Suprapubic skin (tissue), 4 donors: ENCODE data around the gene LTA4H. TPM values are rescaled to one million over a fixed set of nuclear protein-coding genes. Genes with fewer than 3 reads are reported as not detected.
A peak's percentile ranks its signal among the peaks of the same experiment; 100 is the strongest.

Experiments used
- DNase-seq, 2 donors: peaks; one replicate each; pipeline ENCODE4 v3.0.0-alpha.2; 2019; ENCODE audit warnings: low spot score in 2 of 2
- H3K27ac ChIP-seq: fragments of 200-600 bp; sonication (generic); one replicate; pipeline ENCODE4 v1.5.1; 2019
- H3K27me3 ChIP-seq: fragments of 200-600 bp; sonication (generic); one replicate; pipeline ENCODE4 v1.5.1; 2019
- H3K36me3 ChIP-seq: fragments of 200-600 bp; sonication (generic); one replicate; pipeline ENCODE4 v1.5.1; 2019
- H3K4me1 ChIP-seq: fragments of 200-600 bp; sonication (generic); one replicate; pipeline ENCODE4 v1.5.1; 2019
- H3K4me3 ChIP-seq: fragments of 200-600 bp; sonication (generic); one replicate; pipeline ENCODE4 v1.5.1; 2019; ENCODE audit warnings: mild to moderate bottlenecking
- H3K9me3 ChIP-seq: fragments of 200-600 bp; sonication (generic); one replicate; pipeline ENCODE4 v1.5.1; 2019
- EP300 ChIP-seq: sonication (generic); formaldehyde crosslinking; IDR thresholded peaks from one replicate; pipeline ENCODE4 v1.6.1; 2017; ENCODE audit warnings: antibody characterized with exemption
- POLR2A ChIP-seq, 2 donors: fragments of 450-650 bp; IDR thresholded peaks; one replicate each; pipeline ENCODE4 v1.6.1; 2017; ENCODE audit warnings: antibody characterized with exemption in 2 of 2, mild to moderate bottlenecking in 2 of 2, moderate library complexity in 2 of 2
- POLR2AphosphoS5 ChIP-seq, 3 donors: sonication (generic); formaldehyde crosslinking; IDR thresholded peaks; one replicate each; pipeline ENCODE4 v1.6.1; 2017; ENCODE audit warnings: antibody characterized with exemption in 3 of 3
- WGBS: methylation state at CpG from one replicate; pipeline ENCODE4 v1.1.5; 2018; 5-methylcytosine and 5-hydroxymethylcytosine counted together
- total RNA-seq, 4 donors: library from RNA; depleted of rRNA; stranded (reverse); fragments of >200 nt; gene quantifications; one replicate each; pipeline ENCODE4 v1.1.0, GENCODE V29; 2016
- TF ChIP-seq, protein P1 (sequence below), 2 donors: fragments of 200-600 bp in 1 of 2; fragments of 450-650 bp in 1 of 2; sonication (generic) in 1 of 2; IDR thresholded peaks; one replicate each; pipeline ENCODE4 v1.5.1; 2016 to 2019; ENCODE audit warnings: antibody characterized with exemption in 2 of 2, mild to moderate bottlenecking in 1 of 2, moderate library complexity in 1 of 2

Gene LTA4H
- total RNA-seq, 4 donors from 2014 or later: 61.8 to 89.7 (median 80.1) TPM

DNA sequence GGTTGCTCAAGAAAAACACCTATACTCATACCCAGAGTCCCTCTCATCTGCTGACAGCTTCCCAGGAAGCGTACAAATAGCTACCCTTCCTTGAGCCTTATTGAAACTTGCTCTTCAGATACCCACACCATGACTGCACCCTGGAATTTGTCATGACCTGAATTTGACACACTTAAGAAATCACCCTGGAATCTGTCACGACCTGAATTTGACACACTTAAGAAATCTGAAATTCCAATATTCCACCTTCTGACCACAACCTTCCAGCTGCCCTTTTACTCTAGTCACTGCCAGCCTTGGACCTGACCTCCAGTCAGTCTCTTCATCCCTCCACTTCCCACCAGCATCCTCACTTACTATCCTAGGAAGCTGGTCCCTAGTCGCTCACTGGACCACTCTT is 38.1 kb downstream of the LTA4H start:
- H3K9me3 ChIP-seq: no peaks in the 10 kb centered on the region
- peaks cover 15% of the 10 kb centered on the region for H3K36me3 ChIP-seq
- DNase-seq: no peak
- no peak overlapping the region for H3K27ac ChIP-seq
- no peak overlapping the region for H3K4me3 ChIP-seq
- WGBS: 73% methylated on average over 3 of the region's 3 CpGs
- TF ChIP-seq EP300 (no peak), POLR2AphosphoS5 (IDR thresholded peaks at IDR 0.05) (no peak), POLR2A (IDR thresholded peaks at IDR 0.05) (no peak)
- TF ChIP-seq, protein P1, sequence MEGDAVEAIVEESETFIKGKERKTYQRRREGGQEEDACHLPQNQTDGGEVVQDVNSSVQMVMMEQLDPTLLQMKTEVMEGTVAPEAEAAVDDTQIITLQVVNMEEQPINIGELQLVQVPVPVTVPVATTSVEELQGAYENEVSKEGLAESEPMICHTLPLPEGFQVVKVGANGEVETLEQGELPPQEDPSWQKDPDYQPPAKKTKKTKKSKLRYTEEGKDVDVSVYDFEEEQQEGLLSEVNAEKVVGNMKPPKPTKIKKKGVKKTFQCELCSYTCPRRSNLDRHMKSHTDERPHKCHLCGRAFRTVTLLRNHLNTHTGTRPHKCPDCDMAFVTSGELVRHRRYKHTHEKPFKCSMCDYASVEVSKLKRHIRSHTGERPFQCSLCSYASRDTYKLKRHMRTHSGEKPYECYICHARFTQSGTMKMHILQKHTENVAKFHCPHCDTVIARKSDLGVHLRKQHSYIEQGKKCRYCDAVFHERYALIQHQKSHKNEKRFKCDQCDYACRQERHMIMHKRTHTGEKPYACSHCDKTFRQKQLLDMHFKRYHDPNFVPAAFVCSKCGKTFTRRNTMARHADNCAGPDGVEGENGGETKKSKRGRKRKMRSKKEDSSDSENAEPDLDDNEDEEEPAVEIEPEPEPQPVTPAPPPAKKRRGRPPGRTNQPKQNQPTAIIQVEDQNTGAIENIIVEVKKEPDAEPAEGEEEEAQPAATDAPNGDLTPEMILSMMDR (IDR thresholded peaks at IDR 0.05): no peak
- peaks cover 7% of the 10 kb centered on the region for H3K4me1 ChIP-seq
- H3K27me3 ChIP-seq: no peaks in the 10 kb centered on the region

DNA sequence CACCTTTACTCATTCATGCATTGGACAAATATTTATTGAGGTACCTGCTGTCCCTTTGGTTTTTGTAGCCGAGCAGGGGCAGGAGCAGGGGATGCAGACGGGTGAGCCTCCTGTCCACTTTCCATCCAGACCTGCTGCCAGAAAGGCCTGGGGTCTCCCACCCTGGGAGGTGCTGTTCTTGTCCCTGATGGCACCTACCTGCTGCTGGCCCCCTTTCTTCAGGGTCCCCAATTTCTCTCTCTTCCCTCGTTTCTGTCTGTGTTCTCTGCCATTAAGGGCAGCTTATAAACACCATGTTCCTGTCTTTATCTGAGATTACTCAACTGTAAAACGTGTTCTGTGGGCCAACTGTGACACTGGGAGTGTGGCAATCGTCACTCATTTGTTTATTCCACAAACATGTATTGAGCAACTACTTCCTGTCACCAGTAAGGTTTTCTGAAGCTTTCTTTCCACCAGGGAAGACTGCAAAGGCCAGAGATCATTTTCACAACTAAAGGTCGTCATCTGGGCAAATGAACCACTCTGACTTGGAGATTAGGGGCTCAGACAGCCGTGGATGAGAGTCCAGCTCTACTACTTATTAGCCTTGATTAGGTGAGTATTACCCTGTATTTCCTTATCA is 39.2 kb downstream of the LTA4H start, which contains the start of gene HAL:
TSS of gene HAL (minus strand) at position 311 of the 625 bp plus-strand sequence. CDS start 434 bp downstream, outside the sequence.
- TF ChIP-seq, protein P1 (IDR thresholded peaks at IDR 0.05): no peak
- TF ChIP-seq POLR2AphosphoS5 (IDR thresholded peaks at IDR 0.05) (peak in 2 of 3 donors; percentile 62 to 63), EP300 (no peak), POLR2A (IDR thresholded peaks at IDR 0.05) (no peak)
- peak within 1 kb of the TSS; percentile 78 for H3K27ac ChIP-seq
- H3K9me3 ChIP-seq: no peaks in the 10 kb centered on the region
- no peak for DNase-seq
- H3K4me1 ChIP-seq: peaks cover 7% of the 10 kb centered on the region
- H3K36me3 ChIP-seq: peaks cover 6% of the 10 kb centered on the region
- H3K4me3 ChIP-seq: no peak within 1 kb of the TSS
- WGBS: 51% methylated on average over 7 of the region's 7 CpGs
- H3K27me3 ChIP-seq: no peaks in the 10 kb centered on the region

DNA sequence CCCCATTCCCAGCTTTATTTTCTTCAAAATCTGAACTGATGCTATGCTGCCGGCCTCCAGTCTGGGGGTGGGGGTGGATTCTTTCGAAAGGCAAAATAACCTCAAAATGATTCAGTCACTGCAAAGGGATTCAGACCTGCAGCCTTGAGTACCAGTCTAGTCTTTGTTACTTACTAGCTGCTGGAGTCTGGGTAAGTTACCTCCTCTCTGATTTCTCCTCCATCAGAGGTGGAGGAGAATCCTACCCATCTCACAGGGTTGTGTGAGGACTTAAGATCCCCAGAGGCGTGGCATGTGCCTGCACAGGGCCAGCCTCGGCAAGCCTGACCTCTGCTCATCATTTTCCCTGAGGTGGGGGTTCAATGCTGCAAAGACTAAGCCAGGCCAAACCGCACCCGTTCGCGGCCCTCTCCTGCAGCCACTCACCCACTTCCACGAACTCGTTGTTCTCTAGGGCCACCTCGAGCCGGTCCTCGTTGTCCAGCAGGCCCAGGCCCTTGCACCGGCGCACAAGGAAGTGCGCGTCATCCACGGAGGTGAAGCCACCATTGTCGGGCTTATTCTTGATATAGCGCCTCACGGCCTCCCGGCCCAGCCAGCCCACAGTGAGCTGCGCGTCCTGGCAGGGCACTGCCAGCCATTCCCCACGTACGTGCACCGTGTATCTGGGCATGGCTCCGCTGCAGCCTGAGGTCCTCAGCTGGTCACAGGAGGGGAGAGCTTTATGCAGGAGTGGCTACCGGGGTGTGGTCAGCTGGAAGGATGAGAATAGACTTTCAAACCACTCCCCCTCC is 40.0 kb downstream of the LTA4H start:
- peaks cover 7% of the 10 kb centered on the region for H3K4me1 ChIP-seq
- 92% methylated on average over 29 of the region's 29 CpGs for WGBS
- H3K36me3 ChIP-seq: no peaks in the 10 kb centered on the region
- no peak for DNase-seq
- no peak for TF ChIP-seq POLR2A (IDR thresholded peaks at IDR 0.05)
- TF ChIP-seq EP300: no peak
- TF ChIP-seq, protein P1 (IDR thresholded peaks at IDR 0.05): no peak
- TF ChIP-seq POLR2AphosphoS5 (IDR thresholded peaks at IDR 0.05): no peak
- no peaks in the 10 kb centered on the region for H3K27me3 ChIP-seq
- no peaks in the 10 kb centered on the region for H3K9me3 ChIP-seq
- H3K4me3 ChIP-seq: no peak overlapping the region
- H3K27ac ChIP-seq: peak overlapping the region; percentile 78

DNA sequence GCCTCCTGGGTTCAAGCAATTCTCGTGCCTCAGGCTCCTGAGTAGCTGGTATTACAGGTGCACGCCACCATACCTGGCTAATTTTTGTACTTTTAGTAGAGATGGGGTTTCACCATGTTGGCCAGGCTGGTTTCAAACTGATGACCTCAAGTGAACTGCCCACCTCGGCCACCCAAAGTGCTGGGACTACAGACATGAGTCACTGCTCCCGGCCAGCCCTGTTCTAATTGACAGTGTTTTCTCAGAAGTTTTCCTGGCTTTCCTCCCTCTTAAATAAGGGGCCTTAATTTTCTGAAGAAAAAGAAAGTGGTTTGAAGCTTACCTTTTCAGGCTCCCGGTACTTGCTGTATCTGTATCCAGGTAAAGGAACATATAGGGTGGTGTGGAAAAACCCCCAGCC is 40.9 kb downstream of the LTA4H start:
- H3K9me3 ChIP-seq: no peaks in the 10 kb centered on the region
- DNase-seq: no peak
- TF ChIP-seq, protein P1 (IDR thresholded peaks at IDR 0.05): no peak
- TF ChIP-seq EP300 (no peak), POLR2AphosphoS5 (IDR thresholded peaks at IDR 0.05) (no peak), POLR2A (IDR thresholded peaks at IDR 0.05) (no peak)
- H3K4me3 ChIP-seq: no peak overlapping the region
- H3K27ac ChIP-seq: no peak overlapping the region
- 75% methylated on average over 5 of the region's 5 CpGs for WGBS
- H3K4me1 ChIP-seq: peaks cover 7% of the 10 kb centered on the region
- no peaks in the 10 kb centered on the region for H3K27me3 ChIP-seq
- no peaks in the 10 kb centered on the region for H3K36me3 ChIP-seq

DNA sequence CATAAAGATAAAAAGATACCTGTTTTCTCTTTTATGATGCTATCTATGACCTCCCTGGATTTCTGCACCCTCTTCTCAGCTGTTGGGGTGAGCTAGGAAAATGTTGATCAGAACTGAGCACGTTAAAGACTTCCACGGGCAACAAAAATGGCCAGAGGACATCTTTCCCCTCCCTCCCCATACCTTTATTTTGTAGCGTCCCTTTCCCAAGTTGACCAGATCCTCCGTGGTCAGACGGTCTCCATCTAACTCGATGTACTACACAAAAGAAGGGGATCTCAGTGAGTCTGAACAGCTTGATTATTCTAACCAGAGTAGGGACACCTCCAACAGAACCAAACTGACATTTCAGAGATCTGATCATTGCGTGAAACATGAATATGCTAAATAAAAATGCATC is 41.5 kb downstream of the LTA4H start:
- no peaks in the 10 kb centered on the region for H3K36me3 ChIP-seq
- DNase-seq: no peak
- H3K27ac ChIP-seq: no peak overlapping the region
- H3K27me3 ChIP-seq: no peaks in the 10 kb centered on the region
- 89% methylated on average over 7 of the region's 7 CpGs for WGBS
- no peak overlapping the region for H3K4me3 ChIP-seq
- no peaks in the 10 kb centered on the region for H3K9me3 ChIP-seq
- H3K4me1 ChIP-seq: peaks cover 7% of the 10 kb centered on the region
- TF ChIP-seq EP300 (no peak), POLR2AphosphoS5 (IDR thresholded peaks at IDR 0.05) (no peak), POLR2A (IDR thresholded peaks at IDR 0.05) (no peak)
- TF ChIP-seq, protein P1 (IDR thresholded peaks at IDR 0.05): no peak
